ENCODE measurements around the gene PKM.

PKM gene

GRCh38 chr15:72235298-72235697 lies 4.3 kb upstream of the PKM start:
- Histone ChIP-seq H2BK12ac (ENCODE audit: low read length) (no peak overlapping the region), H2BK5ac (ENCODE audit: low read depth, low read length, poor library complexity) (no peak overlapping the region), H3K18ac (ENCODE audit: low read length) (no peak overlapping the region), H3K79me1 (ENCODE audit: low read length) (peaks cover 23% of the 10 kb centered on the region), H3K4me3 (ENCODE audit: low read depth, low read length) (no peak overlapping the region), H3K4me2 (ENCODE audit: low read length) (no peak overlapping the region), H3K27ac (ENCODE audit: low read depth, low read length) (no peak overlapping the region), H3K79me2 (ENCODE audit: control insufficient read depth, insufficient read depth, low read length, poor library complexity) (peaks cover 8% of the 10 kb centered on the region), H2AK5ac (ENCODE audit: low read length) (no peak overlapping the region), H4K8ac (ENCODE audit: low read depth, low read length) (no peak overlapping the region), H2AFZ (ENCODE audit: insufficient read depth, low read length, poor library complexity) (no peak overlapping the region), H3K27me3 (ENCODE audit: insufficient read depth, low read length) (no peaks in the 10 kb centered on the region), H3K14ac (ENCODE audit: low read length) (no peak overlapping the region), H3K4ac (ENCODE audit: low read depth, low read length) (no peak overlapping the region), H3K4me1 (ENCODE audit: control insufficient read depth in 1 of 2, insufficient read depth in 2 of 2, low read length in 2 of 2) (peaks cover 11 to 12% of the 10 kb centered on the region in 2 experiments), H4K91ac (ENCODE audit: low read depth, low read length) (no peak overlapping the region), H4K12ac (ENCODE audit: low read depth, low read length) (no peak overlapping the region), H3K9ac (ENCODE audit: low read length) (no peak overlapping the region), H3K9me3 (ENCODE audit: insufficient read depth, low read depth, low read length) (no peaks in the 10 kb centered on the region), H3K23ac (ENCODE audit: low read length) (no peak overlapping the region), H3K36me3 (ENCODE audit: control insufficient read depth in 1 of 2, insufficient read depth in 2 of 2, low read length in 2 of 2) (no peaks in the 10 kb centered on the region), H2BK120ac (ENCODE audit: insufficient read depth, low read length, poor library complexity) (no peak overlapping the region)
- DNase-seq: no peak
- WGBS (ENCODE audit: extremely low coverage, insufficient coverage, insufficient read length): no CpG with 5 or more reads among the region's 4 CpGs

- H3K4me2 ChIP-seq (ENCODE audit: low read length): no peak overlapping the region
- H3K9ac ChIP-seq (ENCODE audit: low read length): no peak overlapping the region
- no CpG with 5 or more reads among the region's 6 CpGs for WGBS (ENCODE audit: extremely low coverage, insufficient coverage, insufficient read length)
- no peak overlapping the region for H2BK120ac ChIP-seq (ENCODE audit: insufficient read depth, low read length, poor library complexity)
- H3K4me1 ChIP-seq (ENCODE audit: control insufficient read depth in 1 of 2, insufficient read depth in 2 of 2, low read length in 2 of 2): peaks cover 14 to 18% of the 10 kb centered on the region in 2 experiments
- no peak overlapping the region for H2AK5ac ChIP-seq (ENCODE audit: low read length)
- H3K79me1 ChIP-seq (ENCODE audit: low read length): peaks cover 33% of the 10 kb centered on the region
- peaks cover 17% of the 10 kb centered on the region for H3K79me2 ChIP-seq (ENCODE audit: control insufficient read depth, insufficient read depth, low read length, poor library complexity)
- no peak overlapping the region for H4K12ac ChIP-seq (ENCODE audit: low read depth, low read length)
- no peak overlapping the region for H4K91ac ChIP-seq (ENCODE audit: low read depth, low read length)
- no peak overlapping the region for H2AFZ ChIP-seq (ENCODE audit: insufficient read depth, low read length, poor library complexity)
- no peak overlapping the region for H3K4me3 ChIP-seq (ENCODE audit: low read depth, low read length)
- H3K27me3 ChIP-seq (ENCODE audit: insufficient read depth, low read length): no peaks in the 10 kb centered on the region
- H3K23ac ChIP-seq (ENCODE audit: low read length): no peak overlapping the region
- H4K8ac ChIP-seq (ENCODE audit: low read depth, low read length): no peak overlapping the region
- H3K4ac ChIP-seq (ENCODE audit: low read depth, low read length): no peak overlapping the region
- no peak overlapping the region for H3K18ac ChIP-seq (ENCODE audit: low read length)
- H3K36me3 ChIP-seq (ENCODE audit: control insufficient read depth in 1 of 2, insufficient read depth in 2 of 2, low read length in 2 of 2): no peaks in the 10 kb centered on the region
- H3K14ac ChIP-seq (ENCODE audit: low read length): no peak overlapping the region
- H2BK5ac ChIP-seq (ENCODE audit: low read depth, low read length, poor library complexity): no peak overlapping the region
- no peak overlapping the region for H2BK12ac ChIP-seq (ENCODE audit: low read length)
- no peak overlapping the region for H3K27ac ChIP-seq (ENCODE audit: low read depth, low read length)
- DNase-seq: no peak
- H3K9me3 ChIP-seq (ENCODE audit: insufficient read depth, low read depth, low read length): no peaks in the 10 kb centered on the region
These were observed 2.8 kb upstream of the PKM start for GRCh38 chr15:72233769-72234168.

GRCh38 chr15:72231833-72232478 lies 966 bp upstream of the PKM start:
- H3K36me3 ChIP-seq (ENCODE audit: control insufficient read depth in 1 of 2, insufficient read depth in 2 of 2, low read length in 2 of 2): no peaks in the 10 kb centered on the region
- H2AFZ ChIP-seq (ENCODE audit: insufficient read depth, low read length, poor library complexity): peak overlapping the region; percentile 48
- peaks cover 29% of the 10 kb centered on the region for H3K79me1 ChIP-seq (ENCODE audit: low read length)
- H2BK120ac ChIP-seq (ENCODE audit: insufficient read depth, low read length, poor library complexity): peak overlapping the region; percentile 26
- H2AK5ac ChIP-seq (ENCODE audit: low read length): peak overlapping the region; percentile 38
- peaks cover 20% of the 10 kb centered on the region for H3K79me2 ChIP-seq (ENCODE audit: control insufficient read depth, insufficient read depth, low read length, poor library complexity)
- H2BK12ac ChIP-seq (ENCODE audit: low read length): no peak overlapping the region
- H3K9ac ChIP-seq (ENCODE audit: low read length): peak overlapping the region; percentile 38
- H2BK5ac ChIP-seq (ENCODE audit: low read depth, low read length, poor library complexity): peak overlapping the region; percentile 58
- peak overlapping the region; percentile 80 for H3K18ac ChIP-seq (ENCODE audit: low read length)
- peak; percentile 58 to 67 for DNase-seq
- no peak overlapping the region for H3K23ac ChIP-seq (ENCODE audit: low read length)
- H3K9me3 ChIP-seq (ENCODE audit: insufficient read depth, low read depth, low read length): no peaks in the 10 kb centered on the region
- peak overlapping the region; percentile 70 for H3K27ac ChIP-seq (ENCODE audit: low read depth, low read length)
- H3K4me2 ChIP-seq (ENCODE audit: low read length): peak overlapping the region; percentile 70
- H3K14ac ChIP-seq (ENCODE audit: low read length): peak overlapping the region; percentile 62
- H3K27me3 ChIP-seq (ENCODE audit: insufficient read depth, low read length): no peaks in the 10 kb centered on the region
- H4K12ac ChIP-seq (ENCODE audit: low read depth, low read length): peak overlapping the region; percentile 63
- H4K91ac ChIP-seq (ENCODE audit: low read depth, low read length): peak overlapping the region; percentile 69
- H3K4me1 ChIP-seq (ENCODE audit: control insufficient read depth in 1 of 2, insufficient read depth in 2 of 2, low read length in 2 of 2): peaks cover 15 to 20% of the 10 kb centered on the region in 2 experiments
- no CpG with 5 or more reads among the region's 16 CpGs for WGBS (ENCODE audit: extremely low coverage, insufficient coverage, insufficient read length)
- H4K8ac ChIP-seq (ENCODE audit: low read depth, low read length): peak overlapping the region; percentile 52
- peak overlapping the region; percentile 74 for H3K4ac ChIP-seq (ENCODE audit: low read depth, low read length)
- H3K4me3 ChIP-seq (ENCODE audit: low read depth, low read length): peak overlapping the region; percentile 66

GRCh38 chr15:72230197-72231065 lies 559 bp downstream of the PKM start:
- peak overlapping the region; percentile 93 for H3K18ac ChIP-seq (ENCODE audit: low read length)
- peak overlapping the region; percentile 98 for H3K4ac ChIP-seq (ENCODE audit: low read depth, low read length)
- H3K4me1 ChIP-seq (ENCODE audit: control insufficient read depth in 1 of 2, insufficient read depth in 2 of 2, low read length in 2 of 2): peaks cover 16 to 22% of the 10 kb centered on the region in 2 experiments
- H2BK5ac ChIP-seq (ENCODE audit: low read depth, low read length, poor library complexity): peak overlapping the region; percentile 86
- peak overlapping the region; percentile 91 for H3K27ac ChIP-seq (ENCODE audit: low read depth, low read length)
- H3K79me2 ChIP-seq (ENCODE audit: control insufficient read depth, insufficient read depth, low read length, poor library complexity): peaks cover 23% of the 10 kb centered on the region
- H4K12ac ChIP-seq (ENCODE audit: low read depth, low read length): peak overlapping the region; percentile 90
- peak overlapping the region; percentile 89 for H3K14ac ChIP-seq (ENCODE audit: low read length)
- peak overlapping the region; percentile 61 for H2AFZ ChIP-seq (ENCODE audit: insufficient read depth, low read length, poor library complexity)
- peak overlapping the region; percentile 70 for H3K4me2 ChIP-seq (ENCODE audit: low read length)
- peak overlapping the region; percentile 86 for H2BK120ac ChIP-seq (ENCODE audit: insufficient read depth, low read length, poor library complexity)
- H3K4me3 ChIP-seq (ENCODE audit: low read depth, low read length): peak overlapping the region; percentile 86
- H2AK5ac ChIP-seq (ENCODE audit: low read length): peak overlapping the region; percentile 84
- peaks cover 0 to 1% of the 10 kb centered on the region in 2 experiments for H3K36me3 ChIP-seq (ENCODE audit: control insufficient read depth in 1 of 2, insufficient read depth in 2 of 2, low read length in 2 of 2)
- peak overlapping the region; percentile 90 for H4K91ac ChIP-seq (ENCODE audit: low read depth, low read length)
- WGBS (ENCODE audit: extremely low coverage, insufficient coverage, insufficient read length): no CpG with 5 or more reads among the region's 79 CpGs
- H4K8ac ChIP-seq (ENCODE audit: low read depth, low read length): peak overlapping the region; percentile 92
- peak; percentile 51 to 64 for DNase-seq
- H3K23ac ChIP-seq (ENCODE audit: low read length): no peak overlapping the region
- H3K9ac ChIP-seq (ENCODE audit: low read length): peak overlapping the region; percentile 95
- H3K9me3 ChIP-seq (ENCODE audit: insufficient read depth, low read depth, low read length): no peaks in the 10 kb centered on the region
- H2BK12ac ChIP-seq (ENCODE audit: low read length): no peak overlapping the region
- H3K79me1 ChIP-seq (ENCODE audit: low read length): peaks cover 24% of the 10 kb centered on the region
- no peaks in the 10 kb centered on the region for H3K27me3 ChIP-seq (ENCODE audit: insufficient read depth, low read length)

All from trophoblast cell (in vitro differentiated cells and primary cell).